Kidney (tissue), 14 donors: ENCODE data around the gene NMRAL1. TPM values are rescaled to one million over a fixed set of nuclear protein-coding genes. Genes with fewer than 3 reads are reported as not detected.

ENCODE experiments used
- DNase-seq, 5 donors: peaks; one replicate each; pipeline ENCODE4 v3.0.0-alpha.2; 2013 to 2020
- FAIRE-seq: peaks from 2 replicates; lab custom pipeline; 2012; peaks lifted over from hg19 to GRCh38; lab: Jason Lieb, UNC
- H3K27ac ChIP-seq, 2 donors: one replicate each; pipeline ENCODE4 v1.7.0; 2013; ENCODE audit warnings: low read depth in 2 of 2, low read length in 2 of 2, inconsistent platforms in 1 of 2
- H3K27me3 ChIP-seq: one replicate; pipeline ENCODE4 v1.7.1; 2013; ENCODE audit warnings: low read length, inconsistent platforms; ENCODE audit not compliant: control insufficient read depth, insufficient read depth
- H3K36me3 ChIP-seq, 3 donors: one replicate each; pipeline versions ENCODE4 v1.7.0 to v1.7.1; 2013; ENCODE audit warnings: low read length in 3 of 3, control low read depth in 1 of 3, inconsistent platforms in 1 of 3; ENCODE audit not compliant: insufficient read depth in 3 of 3, control insufficient read depth in 2 of 3
- H3K4me1 ChIP-seq, 3 donors: one replicate each; pipeline versions ENCODE4 v1.7.0 to v1.7.1; 2013; ENCODE audit warnings: low read length in 3 of 3, inconsistent platforms in 1 of 3, low read depth in 1 of 3; ENCODE audit not compliant: control insufficient read depth in 2 of 3, insufficient read depth in 2 of 3
- H3K4me3 ChIP-seq, 3 donors: one replicate each; pipeline versions ENCODE4 v1.7.0 to v1.8.1; 2013; ENCODE audit warnings: low read length in 3 of 3, control low read depth in 1 of 3, inconsistent platforms in 1 of 3
- H3K9ac ChIP-seq, 3 donors: one replicate each; pipeline versions ENCODE4 v1.7.0 to v1.7.1; 2013; ENCODE audit warnings: low read length in 3 of 3, control low read depth in 1 of 3, inconsistent platforms in 1 of 3
- H3K9me3 ChIP-seq, 3 donors: one replicate each; pipeline versions ENCODE4 v1.7.0 to v1.7.1; 2013; ENCODE audit warnings: low read length in 3 of 3, control low read depth in 1 of 3, inconsistent platforms in 1 of 3; ENCODE audit not compliant: control insufficient read depth in 2 of 3, insufficient read depth in 1 of 3
- intact Hi-C: fragments of 100-400 bp; cut with DNase I; formaldehyde crosslinking; loops from one replicate; pipeline ENCODE4 v1.11.1; 2022
- polyA plus RNA-seq: library from polyadenylated mRNA; stranded (reverse); fragments of 350-450 nt; fragmentation: Illumina TruSeq; extraction: RNeasy Lipid Tissue Mini Kit (QIAGEN cat#74804); gene quantifications from one replicate; pipeline ENCODE4 v1.2.3, GENCODE V29; 2014; ENCODE audit warnings: low read depth, low replicate concordance; ENCODE audit not compliant: insufficient read depth
- total RNA-seq: library from RNA; stranded (reverse); fragmentation: NEBNext Ultra II Directional; extraction: Animal tissue kit (Norgen Biotek cat#: 25700); gene quantifications from one replicate; pipeline ENCODE4 v1.2.1, GENCODE V29; 2021
- TF ChIP-seq, protein P1 (sequence below): IDR thresholded peaks from 3 replicates; pipeline ENCODE4 v1.5.1; 2012; ENCODE audit warnings: mild to moderate bottlenecking, moderate library complexity, borderline replicate concordance; ENCODE audit not compliant: insufficient read depth; ENCODE audit errors: extremely low read depth
- donor health status: control.
- donor health status: control.
- donor health status: control.
- donor health status: control.
- donor health status: control.
- donor health status: DM: yes; HTN: yes; CAD: no.
- donor health status: Normal renal cell carcinoma (clear cell type).

The NMRAL1 gene
- total and polyA plus RNA-seq, 2 donors from 2014 or later: 54.9 to 94.1 TPM

DNA sequence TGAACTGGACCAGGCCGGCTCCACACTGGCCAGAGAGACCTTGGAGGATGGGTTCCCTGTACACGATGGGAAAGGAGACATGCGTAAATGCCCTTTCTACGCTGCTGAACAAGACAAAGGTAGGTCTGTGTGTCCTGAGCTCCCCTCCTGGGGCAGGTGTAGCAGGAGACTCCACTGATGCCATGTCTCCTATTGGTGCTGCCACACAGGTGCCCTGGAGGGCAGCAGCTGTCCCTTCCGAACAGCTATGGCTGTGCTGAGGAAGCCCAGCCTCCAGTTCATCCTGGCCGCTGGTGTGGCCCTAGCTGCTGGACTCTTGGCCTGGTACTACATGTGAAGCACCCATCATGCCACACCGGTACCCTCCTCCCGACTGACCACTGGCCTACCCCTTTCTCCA lies 35.0 kb upstream of the NMRAL1 start:
- TF ChIP-seq, protein P1, sequence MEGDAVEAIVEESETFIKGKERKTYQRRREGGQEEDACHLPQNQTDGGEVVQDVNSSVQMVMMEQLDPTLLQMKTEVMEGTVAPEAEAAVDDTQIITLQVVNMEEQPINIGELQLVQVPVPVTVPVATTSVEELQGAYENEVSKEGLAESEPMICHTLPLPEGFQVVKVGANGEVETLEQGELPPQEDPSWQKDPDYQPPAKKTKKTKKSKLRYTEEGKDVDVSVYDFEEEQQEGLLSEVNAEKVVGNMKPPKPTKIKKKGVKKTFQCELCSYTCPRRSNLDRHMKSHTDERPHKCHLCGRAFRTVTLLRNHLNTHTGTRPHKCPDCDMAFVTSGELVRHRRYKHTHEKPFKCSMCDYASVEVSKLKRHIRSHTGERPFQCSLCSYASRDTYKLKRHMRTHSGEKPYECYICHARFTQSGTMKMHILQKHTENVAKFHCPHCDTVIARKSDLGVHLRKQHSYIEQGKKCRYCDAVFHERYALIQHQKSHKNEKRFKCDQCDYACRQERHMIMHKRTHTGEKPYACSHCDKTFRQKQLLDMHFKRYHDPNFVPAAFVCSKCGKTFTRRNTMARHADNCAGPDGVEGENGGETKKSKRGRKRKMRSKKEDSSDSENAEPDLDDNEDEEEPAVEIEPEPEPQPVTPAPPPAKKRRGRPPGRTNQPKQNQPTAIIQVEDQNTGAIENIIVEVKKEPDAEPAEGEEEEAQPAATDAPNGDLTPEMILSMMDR: no peak
- DNase-seq: no peak
- Histone ChIP-seq H3K4me1 (peaks cover 0 to 25% (median 11%) of the 10 kb centered on the region in 3 donors), H3K27me3 (no peaks in the 10 kb centered on the region), H3K27ac (no peak overlapping the region), H3K36me3 (peaks cover 0 to 51% (median 28%) of the 10 kb centered on the region in 3 donors), H3K9ac (no peak overlapping the region), H3K9me3 (no peaks in the 10 kb centered on the region), H3K4me3 (no peak overlapping the region)
- intact Hi-C loops: no loop called here
- FAIRE-seq: no peak

DNA sequence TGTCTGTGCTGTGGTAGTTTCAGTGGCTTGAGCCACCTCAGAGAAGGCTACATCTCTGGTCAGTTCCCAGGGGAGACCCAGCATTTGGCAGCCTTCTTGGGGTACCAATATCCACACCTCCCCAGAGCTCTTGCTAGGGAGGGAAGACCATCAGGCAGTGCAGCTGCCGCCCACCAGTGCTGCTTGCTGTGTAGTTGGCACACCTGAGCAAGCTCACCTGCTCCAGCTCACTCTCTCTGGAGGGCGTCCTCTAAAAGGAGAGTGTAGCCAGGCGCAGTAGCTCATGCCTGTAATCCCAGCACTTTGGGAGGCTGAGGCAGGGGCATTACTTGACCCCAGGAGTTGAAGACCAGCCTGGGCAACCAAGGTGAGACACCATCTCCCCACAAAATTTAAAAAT lies 34.4 kb upstream of the NMRAL1 start:
- Histone ChIP-seq H3K9ac (no peak overlapping the region), H3K9me3 (no peaks in the 10 kb centered on the region), H3K4me1 (peaks cover 0 to 21% (median 11%) of the 10 kb centered on the region in 3 donors), H3K27me3 (no peaks in the 10 kb centered on the region), H3K36me3 (peaks cover 0 to 51% (median 28%) of the 10 kb centered on the region in 3 donors), H3K27ac (peak overlapping the region in 1 of 2 donors; percentile 23), H3K4me3 (no peak overlapping the region)
- TF ChIP-seq, protein P1: no peak
- DNase-seq: no peak
- intact Hi-C loops: no loop called here
- no peak for FAIRE-seq

DNA sequence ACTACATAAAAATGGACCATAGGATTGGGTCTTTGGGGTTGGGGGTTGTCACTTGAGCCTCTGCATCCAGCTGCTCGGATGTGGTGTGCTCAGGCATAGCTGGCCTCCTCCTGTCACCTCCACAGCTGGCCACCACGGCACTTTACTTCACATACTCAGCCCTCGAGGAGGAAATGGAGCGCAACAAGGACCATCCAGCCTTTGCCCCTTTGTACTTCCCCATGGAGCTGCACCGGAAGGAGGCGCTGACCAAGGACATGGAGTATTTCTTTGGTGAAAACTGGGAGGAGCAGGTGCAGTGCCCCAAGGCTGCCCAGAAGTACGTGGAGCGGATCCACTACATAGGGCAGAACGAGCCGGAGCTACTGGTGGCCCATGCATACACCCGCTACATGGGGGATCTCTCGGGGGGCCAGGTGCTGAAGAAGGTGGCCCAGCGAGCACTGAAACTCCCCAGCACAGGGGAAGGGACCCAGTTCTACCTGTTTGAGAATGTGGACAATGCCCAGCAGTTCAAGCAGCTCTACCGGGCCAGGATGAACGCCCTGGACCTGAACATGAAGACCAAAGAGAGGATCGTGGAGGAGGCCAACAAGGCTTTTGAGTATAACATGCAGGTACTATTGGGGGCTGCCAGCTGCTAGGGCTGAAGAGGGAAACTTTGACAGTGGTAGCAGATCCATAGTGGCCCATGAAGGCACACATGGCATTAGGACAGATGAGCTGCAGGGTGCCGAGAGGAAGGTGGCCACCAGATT lies 33.3 kb upstream of the NMRAL1 start:
- Histone ChIP-seq H3K4me1 (peaks cover 0 to 17% (median 11%) of the 10 kb centered on the region in 3 donors), H3K4me3 (no peak overlapping the region), H3K9me3 (no peaks in the 10 kb centered on the region), H3K36me3 (peaks cover 0 to 43% (median 28%) of the 10 kb centered on the region in 3 donors), H3K27ac (peak overlapping the region in 1 of 2 donors; percentile 10), H3K27me3 (no peaks in the 10 kb centered on the region), H3K9ac (no peak overlapping the region)
- FAIRE-seq (no peak), DNase-seq (no peak)
- TF ChIP-seq, protein P1: peak; percentile 5
- intact Hi-C loops: no loop called here
